Large intestine (tissue), 1 donor: ENCODE measurements around the gene CEBPB. TPM values are rescaled to one million over a fixed set of nuclear protein-coding genes. Genes with fewer than 3 reads are reported as not detected.

Experiments
- polyA plus RNA-seq: library from polyadenylated mRNA; unstranded; fragments of 120-200 nt; gene quantifications from one replicate; pipeline ENCODE4 v1.2.1, GENCODE V29; 2013

The CEBPB gene
- polyA plus RNA-seq, 1 donor = 28.4 TPM

Other genes with a start within 250 kb of the CEBPB start
- 4.4 TPM for gene SNAI1, start 207.8 kb upstream of the CEBPB start, polyA plus RNA-seq
- gene UBE2V1, start 77.7 kb upstream of the CEBPB start, polyA plus RNA-seq = 131 TPM
- gene PEDS1, start 37.1 kb upstream of the CEBPB start, polyA plus RNA-seq = 18.7 TPM